Mammary epithelial cell (primary cell): Measurements from ENCODE around the gene SPATA7.

Experiments
- EZH2 ChIP-seq: IDR thresholded peaks from 2 replicates; pipeline ENCODE4 v1.6.1; 2012; ENCODE audit warnings: low read length, inconsistent platforms, borderline replicate concordance
- TF ChIP-seq, protein P1 (sequence below), 2 donors: IDR thresholded peaks in 1 of 2; conservative IDR thresholded peaks in 1 of 2; 2 replicates each; pipeline ENCODE4 v1.5.1; 2011 to 2012; ENCODE audit warnings: inconsistent platforms in 2 of 2, low read length in 2 of 2, mild to moderate bottlenecking in 2 of 2, control low read depth in 1 of 2, low read depth in 1 of 2; ENCODE audit not compliant: insufficient read depth in 1 of 2; ENCODE audit errors: extremely low read depth in 1 of 2

DNA sequence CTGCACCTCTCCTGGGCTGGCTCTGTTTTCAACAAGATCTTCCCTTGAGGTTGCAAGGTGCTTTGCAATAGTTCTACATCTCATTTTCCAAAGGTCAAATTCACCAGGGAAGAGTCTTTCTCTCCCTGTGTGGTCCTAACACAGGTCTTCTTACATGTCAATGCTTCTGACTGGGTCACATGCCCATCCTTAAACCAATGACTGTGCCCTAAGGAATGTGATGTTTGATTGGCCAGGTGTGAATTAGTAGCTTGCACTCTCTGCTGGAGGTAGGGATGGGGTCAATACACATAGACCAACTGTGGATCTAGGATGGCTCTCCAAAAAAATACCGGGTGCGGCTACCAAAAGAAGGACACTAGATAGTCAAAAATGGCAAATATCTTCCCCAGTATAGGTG lies 42.5 kb upstream of the SPATA7 start:
- TF ChIP-seq EZH2: no peak
- TF ChIP-seq, protein P1, sequence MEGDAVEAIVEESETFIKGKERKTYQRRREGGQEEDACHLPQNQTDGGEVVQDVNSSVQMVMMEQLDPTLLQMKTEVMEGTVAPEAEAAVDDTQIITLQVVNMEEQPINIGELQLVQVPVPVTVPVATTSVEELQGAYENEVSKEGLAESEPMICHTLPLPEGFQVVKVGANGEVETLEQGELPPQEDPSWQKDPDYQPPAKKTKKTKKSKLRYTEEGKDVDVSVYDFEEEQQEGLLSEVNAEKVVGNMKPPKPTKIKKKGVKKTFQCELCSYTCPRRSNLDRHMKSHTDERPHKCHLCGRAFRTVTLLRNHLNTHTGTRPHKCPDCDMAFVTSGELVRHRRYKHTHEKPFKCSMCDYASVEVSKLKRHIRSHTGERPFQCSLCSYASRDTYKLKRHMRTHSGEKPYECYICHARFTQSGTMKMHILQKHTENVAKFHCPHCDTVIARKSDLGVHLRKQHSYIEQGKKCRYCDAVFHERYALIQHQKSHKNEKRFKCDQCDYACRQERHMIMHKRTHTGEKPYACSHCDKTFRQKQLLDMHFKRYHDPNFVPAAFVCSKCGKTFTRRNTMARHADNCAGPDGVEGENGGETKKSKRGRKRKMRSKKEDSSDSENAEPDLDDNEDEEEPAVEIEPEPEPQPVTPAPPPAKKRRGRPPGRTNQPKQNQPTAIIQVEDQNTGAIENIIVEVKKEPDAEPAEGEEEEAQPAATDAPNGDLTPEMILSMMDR (conservative IDR thresholded peaks at IDR 0.05 in 1 of 2, IDR thresholded peaks at IDR 0.05 in 1 of 2; ENCODE audit: extremely low read depth in 1 of 2, insufficient read depth in 1 of 2, low read depth in 1 of 2, low read length in 2 of 2): no peak
